Heart right ventricle (tissue), 16 donors: ENCODE data around the gene MTCL1. TPM values are rescaled to one million over a fixed set of nuclear protein-coding genes. Genes with fewer than 3 reads are reported as not detected.
A peak's percentile ranks its signal among the peaks of the same experiment; 100 is the strongest.

Experiments used
- ATAC-seq, 8 donors: fragments of 200-7000 bp; cut with Tn5 transposase; one replicate each; pipeline ENCODE4 v1.9.1; 2020; ENCODE audit warnings: mild to moderate bottlenecking in 8 of 8, moderate library complexity in 8 of 8, moderate number of reproducible peaks in 1 of 8
- DNase-seq, 2 donors: peaks; one replicate each; pipeline ENCODE4 v3.0.0-alpha.2; 2020
- H3K27ac ChIP-seq, 10 donors: fragments of 200-600 bp; sonication (generic) in 2 of 10; one replicate each; pipeline versions ENCODE4 v1.5.0 to v1.8.0; 2020 to 2022; ENCODE audit warnings: mild to moderate bottlenecking in 3 of 10
- H3K27me3 ChIP-seq, 7 donors: fragments of 200-600 bp; one replicate each; pipeline ENCODE4 v1.8.0; 2021 to 2022; ENCODE audit warnings: mild to moderate bottlenecking in 2 of 7
- H3K36me3 ChIP-seq, 9 donors: fragments of 200-600 bp; sonication (generic) in 1 of 9; one replicate each; pipeline versions ENCODE4 v1.5.0 to v1.8.0; 2020 to 2022; ENCODE audit warnings: mild to moderate bottlenecking in 2 of 9
- H3K4me1 ChIP-seq, 9 donors: fragments of 200-600 bp; sonication (generic) in 1 of 9; one replicate each; pipeline versions ENCODE4 v1.5.0 to v1.8.0; 2020 to 2022; ENCODE audit warnings: mild to moderate bottlenecking in 4 of 9
- H3K4me3 ChIP-seq, 10 donors: fragments of 200-600 bp; sonication (generic) in 2 of 10; one replicate each; pipeline versions ENCODE4 v1.5.0 to v1.8.0; 2020 to 2022; ENCODE audit warnings: mild to moderate bottlenecking in 7 of 10, moderate library complexity in 2 of 10
- H3K9me3 ChIP-seq, 11 donors: fragments of 200-600 bp in 10 of 11; sonication (generic) in 2 of 11; one replicate each; pipeline versions ENCODE4 v1.5.0 to v1.8.0; 2013 to 2022; ENCODE audit warnings: mild to moderate bottlenecking in 2 of 11, control low read depth in 1 of 11, moderate library complexity in 1 of 11
- CTCF ChIP-seq, 9 donors: fragments of 200-600 bp; sonication (generic) in 2 of 9; IDR thresholded peaks; one replicate each; pipeline versions ENCODE4 v1.5.0 to v1.8.0; 2021 to 2022; ENCODE audit warnings: antibody characterized with exemption in 9 of 9, mild to moderate bottlenecking in 5 of 9, moderate library complexity in 1 of 9
- WGBS, 2 donors: extraction: QIAGEN DNeasy Blood & Tissue Kit; methylation state at CpG; one replicate each; pipeline ENCODE4 v1.1.7; 2013; ENCODE audit warnings: inconsistent platforms in 1 of 2; 5-methylcytosine and 5-hydroxymethylcytosine counted together
- intact Hi-C, 10 donors: fragments of 100-400 bp; cut with DNase I; formaldehyde crosslinking; loops; one replicate each; pipeline versions ENCODE4 v1.11.1 to v1.14.2; 2022
- polyA plus RNA-seq, 2 donors: library from polyadenylated mRNA; stranded (reverse); fragments of 200-250 nt; gene quantifications; one replicate each; pipeline ENCODE4 v1.2.3, GENCODE V29; 2013
- total RNA-seq, 10 donors: library from RNA; stranded (reverse); fragmentation: NEBNext Ultra II Directional in 3 of 10; extraction: Animal tissue kit (Norgen Biotek cat#: 25700) in 3 of 10; gene quantifications; one replicate each; pipeline versions ENCODE4 v1.2.1 to v1.2.4, GENCODE V29; 2021 to 2023
- donor health status: Arrhythmogenic right ventricular cardiomyopathy.
- donor health status: ischemic (EF 13 %, LVEDD 7.1; RV severe dilation, severe dysfunction).
- donor health status: healthy with polysubstance abuse.
- donor health status: DM: no; HTN: yes; CAD: no.
- donor health status: DM: no; HTN: no; CAD: no.
- donor health status: ischemic (EF 25% LVEDD 6.9; RV normal size, moderate dysfunction).
- donor health status: ischemic (EF 25% LVEDD 5.7; RV mildly dilated, moderate dysfunction).
- donor health status: healthy.
- donor health status: DM: yes; HTN: yes; CAD: no.
- donor health status: Ischemic cardiomyopathy.
- donor health status: ischemic (EF 35%, LVEDD 5.7; RV mildly dilated, moderate dysfunction).
- donor health status: nonischemic (EF 11% LVEDD 7.7; RV severe dilation, severe dysfunction).
- donor health status: DM: yes; HTN: yes; CAD: no.
- donor health status: PGD.
- donor health status: ischemic (EF 29% LVEDD 5.4; RV normal size, mild dysfunction).
- donor health status: nonischemic (EF 23%, LVEDD 6.1; RV moderate dilation, normal function).

The MTCL1 gene
- total and polyA plus RNA-seq, 12 donors, result 1.9 to 17.2 (median 8.8) TPM

DNA sequence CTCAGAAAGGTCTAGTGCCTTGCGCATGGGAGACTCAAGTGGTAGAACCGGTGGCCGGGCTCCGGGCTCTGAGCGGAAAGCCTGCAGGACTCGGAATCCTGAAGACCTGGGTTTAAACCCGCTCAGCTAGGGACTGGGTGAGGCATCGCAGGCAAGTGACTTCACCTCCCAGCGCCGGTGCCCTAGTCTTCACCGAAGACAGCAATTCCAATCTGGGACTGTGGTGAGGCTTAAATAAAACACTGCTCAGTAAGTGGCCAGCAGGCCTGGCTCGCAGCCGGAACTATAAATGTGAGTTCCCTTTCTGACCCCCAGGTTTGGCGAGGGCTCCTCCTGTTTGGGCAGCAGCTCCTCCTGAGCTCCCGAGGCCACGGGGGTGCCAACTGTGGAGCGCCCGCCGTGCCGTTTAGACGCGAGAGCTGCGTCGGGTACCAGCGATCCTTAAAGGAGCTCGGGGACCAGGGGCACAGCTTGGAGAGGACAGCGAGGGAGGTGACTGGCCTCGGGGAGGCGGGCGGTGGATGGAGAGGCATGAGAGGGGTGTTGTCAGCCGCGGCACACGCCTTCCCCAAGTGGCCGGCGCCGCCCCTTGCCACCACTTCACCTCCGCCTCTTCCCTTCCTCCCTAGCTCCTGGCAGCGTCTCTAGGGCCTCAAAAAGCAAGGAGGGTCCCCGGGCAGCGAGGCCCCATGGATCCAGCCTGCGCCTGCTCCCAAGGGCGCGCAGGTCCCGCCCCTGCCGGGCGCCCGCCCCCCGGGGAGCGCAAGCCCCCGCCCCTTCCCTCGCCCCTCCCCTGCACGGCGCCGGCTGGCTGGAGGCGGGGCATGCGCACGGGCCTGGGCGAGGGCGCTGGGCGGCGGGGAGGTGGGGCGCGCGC, 757 bp upstream of the MTCL1 start:
- ATAC-seq (peak; percentile 94 to 97 (median 96)), DNase-seq (peak; percentile 88 to 92)
- peak overlapping the region; percentile 37 to 85 (median 72) for H3K4me3 ChIP-seq
- WGBS, 2 donors, result 3% methylated on average over 51 to 61 of the region's 64 CpGs
- peaks cover 0 to 73% (median 0%) of the 10 kb centered on the region in 7 donors for H3K27me3 ChIP-seq
- H3K36me3 ChIP-seq, result no peaks in the 10 kb centered on the region
- peak in 2 of 9 donors; percentile 4 to 8 for TF ChIP-seq CTCF (IDR thresholded peaks at IDR 0.05)
- intact Hi-C loops, result loop anchor here in 1 of 10 donors (5.0 kb wide), 1 partner anchor 283 kb away; no protein-coding TSS in a partner anchor
- no peaks in the 10 kb centered on the region for H3K9me3 ChIP-seq
- H3K27ac ChIP-seq, result peak overlapping the region; percentile 76 to 98 (median 91)
- peaks cover 8 to 31% (median 21%) of the 10 kb centered on the region in 9 donors for H3K4me1 ChIP-seq

GRCh38 chr18:8705961-8706790, 820 bp downstream of the MTCL1 start:
- Histone ChIP-seq H3K4me1 (peaks cover 8 to 31% (median 21%) of the 10 kb centered on the region in 9 donors), H3K4me3 (peak overlapping the region in 9 of 10 donors; percentile 49 to 74 (median 63)), H3K9me3 (no peaks in the 10 kb centered on the region), H3K36me3 (no peaks in the 10 kb centered on the region), H3K27ac (peak overlapping the region in 4 of 10 donors; percentile 34 to 73 (median 42)), H3K27me3 (peaks cover 0 to 69% (median 0%) of the 10 kb centered on the region in 7 donors)
- intact Hi-C loops, result no loop called here
- DNase-seq (peak in 1 of 2 donors; percentile 39), ATAC-seq (no peak)
- no peak for TF ChIP-seq CTCF (IDR thresholded peaks at IDR 0.05)
- WGBS, 2 donors, result 0 to 1% methylated on average over 77 to 116 of the region's 116 CpGs

DNA sequence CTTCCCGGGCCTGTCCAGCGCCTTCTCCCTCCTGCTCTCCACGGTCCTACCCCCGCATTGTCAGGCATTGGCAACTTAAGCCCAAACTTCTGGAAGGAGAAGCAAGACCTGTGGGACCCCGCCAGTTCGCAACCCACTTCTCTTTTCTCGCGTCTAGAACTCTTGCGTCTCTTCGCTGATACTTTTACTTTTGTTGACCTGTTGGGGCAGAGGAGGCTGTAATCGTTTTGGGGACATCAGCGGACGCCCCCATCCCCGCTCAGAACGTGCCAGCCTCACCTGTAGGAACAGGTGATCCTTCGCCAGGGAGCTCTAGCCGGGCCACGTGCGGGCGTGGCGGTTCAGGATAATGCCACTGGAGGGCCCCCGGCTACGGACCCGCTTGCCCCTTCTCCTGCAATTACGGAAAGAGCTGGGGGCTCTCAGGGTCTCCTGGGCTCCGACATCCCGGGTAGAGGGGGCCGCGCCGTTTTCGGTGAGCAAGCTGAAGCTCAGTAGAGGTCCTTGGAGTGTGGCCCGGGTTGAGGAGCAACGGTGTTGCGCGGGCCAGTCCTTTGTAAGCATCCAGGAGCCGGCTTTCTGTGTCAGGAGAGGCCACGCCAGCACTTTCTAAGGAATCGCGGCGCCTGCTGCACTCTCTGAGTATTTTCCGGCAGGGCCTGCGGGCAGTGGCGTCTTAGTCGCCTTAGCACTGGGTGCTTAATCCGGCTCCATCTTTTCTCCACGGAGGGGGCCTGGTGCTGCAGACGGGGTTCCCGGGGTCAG, 1.6 kb downstream of the MTCL1 start:
- peak; percentile 16 to 23 for DNase-seq

More for the DNA sequence above, 1.6 kb downstream of the MTCL1 start:
- H3K4me3 ChIP-seq, result peak overlapping the region in 9 of 10 donors; percentile 49 to 74 (median 63)
- TF ChIP-seq CTCF (IDR thresholded peaks at IDR 0.05), result peak in 3 of 9 donors; percentile 28 to 33 (median 31)
- ATAC-seq, result no peak
- H3K36me3 ChIP-seq, result no peaks in the 10 kb centered on the region
- H3K4me1 ChIP-seq, result peaks cover 8 to 31% (median 21%) of the 10 kb centered on the region in 9 donors
- no peaks in the 10 kb centered on the region for H3K9me3 ChIP-seq
- peaks cover 0 to 62% (median 0%) of the 10 kb centered on the region in 7 donors for H3K27me3 ChIP-seq
- 8 to 16% methylated on average over 48 of the region's 48 CpGs for WGBS, 2 donors
- intact Hi-C loops, result no loop called here
- no peak overlapping the region for H3K27ac ChIP-seq
